IMR-90 (cell line): ENCODE measurements around the gene TNF. TPM values are rescaled to one million over a fixed set of nuclear protein-coding genes. Genes with fewer than 3 reads are reported as not detected.

ENCODE experiments used
- ATAC-seq: fragments of 200-7000 bp; cut with Tn5 transposase; 2 replicates; pipeline ENCODE4 v1.9.1; 2020; ENCODE audit warnings: low read depth, mild to moderate bottlenecking, moderate library complexity
- BruUV-seq: library from RNA; stranded (reverse); fragments of 400-500 nt; replicated peaks from 2 replicates; lab custom pipeline; 2021; lab: Mats Ljungman, UMichigan
- CTCF ChIA-PET: fragments of 300-600 bp; formaldehyde crosslinking; extraction: SDS; loops from one replicate; lab custom pipeline; 2021; ENCODE audit warnings: antibody characterized with exemption; lab: Yijun Ruan, JAX
- POLR2A ChIA-PET: fragments of 300-600 bp; sonication (Branson Sonifier 250); formaldehyde crosslinking; loops from one replicate; lab custom pipeline; 2022; ENCODE audit warnings: antibody characterized with exemption; ENCODE audit not compliant: unreplicated experiment; lab: Charles Lee
- DNase-seq: peaks from one replicate; pipeline ENCODE4 v3.0.0; 2013
- H2AFZ ChIP-seq: replicated peaks from 2 replicates; pipeline ENCODE3; 2013; ENCODE audit warnings: low read length, mild to moderate bottlenecking; ENCODE audit not compliant: poor library complexity
- H2AK5ac ChIP-seq: 2 replicates; pipeline ENCODE4 v1.6.1; 2013; ENCODE audit warnings: low read depth, low read length, inconsistent platforms
- H2AK9ac ChIP-seq: replicated peaks from 2 replicates; pipeline ENCODE3; 2013; ENCODE audit warnings: mild to moderate bottlenecking, low read depth, low read length, moderate library complexity; ENCODE audit not compliant: poor library complexity
- H2BK120ac ChIP-seq: 2 replicates; pipeline ENCODE4 v1.6.1; 2013; ENCODE audit warnings: low read depth, low read length, inconsistent platforms
- H2BK15ac ChIP-seq: 3 replicates; pipeline ENCODE4 v1.6.1; 2013; ENCODE audit warnings: low read depth, low read length, inconsistent platforms
- H2BK20ac ChIP-seq: 2 replicates; pipeline ENCODE4 v1.6.1; 2013; ENCODE audit warnings: low read depth, mild to moderate bottlenecking, inconsistent platforms, low read length, moderate library complexity
- H2BK5ac ChIP-seq: 2 replicates; pipeline ENCODE4 v1.6.1; 2013; ENCODE audit warnings: mild to moderate bottlenecking, low read depth, low read length, inconsistent platforms; ENCODE audit not compliant: poor library complexity, severe bottlenecking
- H3K14ac ChIP-seq: replicated peaks from 2 replicates; pipeline ENCODE4 v1.6.1; 2013; ENCODE audit warnings: low read depth, low read length, inconsistent platforms
- H3K18ac ChIP-seq: 2 replicates; pipeline ENCODE4 v1.6.1; 2013; ENCODE audit warnings: low read depth, low read length, control low read depth
- H3K23ac ChIP-seq: 2 replicates; pipeline ENCODE4 v1.6.1; 2013; ENCODE audit warnings: low read depth, low read length, inconsistent platforms
- H3K27ac ChIP-seq: 2 replicates; pipeline ENCODE4 v1.5.1; 2013; ENCODE audit warnings: mild to moderate bottlenecking, control low read depth, low read length; ENCODE audit not compliant: insufficient read depth
- H3K27me3 ChIP-seq: 2 replicates; pipeline ENCODE4 v1.6.1; 2013; ENCODE audit warnings: low read length; ENCODE audit not compliant: control insufficient read depth, insufficient read depth
- H3K36me3 ChIP-seq: 2 replicates; pipeline ENCODE4 v1.6.1; 2013; ENCODE audit warnings: low read length, mixed read lengths; ENCODE audit not compliant: control insufficient read depth, insufficient read depth
- H3K4ac ChIP-seq: 2 replicates; pipeline ENCODE4 v1.6.1; 2013; ENCODE audit warnings: low read depth, low read length, inconsistent platforms
- H3K4me1 ChIP-seq: 2 replicates; pipeline ENCODE4 v1.6.1; 2013; ENCODE audit warnings: low read length, mixed read lengths; ENCODE audit not compliant: control insufficient read depth, insufficient read depth
- H3K4me2 ChIP-seq: 2 replicates; pipeline ENCODE4 v1.6.1; 2013; ENCODE audit warnings: low read depth, mild to moderate bottlenecking, control low read depth, low read length, moderate library complexity
- H3K4me3 ChIP-seq: 2 replicates; pipeline ENCODE4 v1.5.1; 2013; ENCODE audit warnings: low read depth, mild to moderate bottlenecking, control low read depth, low read length, moderate library complexity; ENCODE audit not compliant: insufficient read depth
- H3K56ac ChIP-seq: 2 replicates; pipeline ENCODE4 v1.6.1; 2013; ENCODE audit warnings: low read length, inconsistent platforms; ENCODE audit not compliant: insufficient read depth; ENCODE audit errors: extremely low read depth
- H3K79me1 ChIP-seq, 2 experiments: 2 replicates each; pipeline ENCODE4 v1.6.1; 2013; ENCODE audit warnings: low read length in 2 of 2, inconsistent platforms in 1 of 2, low read depth in 1 of 2
- H3K9ac ChIP-seq: 2 replicates; pipeline ENCODE4 v1.6.1; 2013; ENCODE audit warnings: low read depth, low read length, control low read depth
- H3K9me1 ChIP-seq: 2 replicates; pipeline ENCODE4 v1.6.1; 2013; ENCODE audit warnings: low read length, inconsistent platforms; ENCODE audit not compliant: insufficient read depth
- H3K9me3 ChIP-seq: 2 replicates; pipeline ENCODE4 v1.6.1; 2013; ENCODE audit warnings: low read length; ENCODE audit not compliant: control insufficient read depth, insufficient read depth
- H4K20me1 ChIP-seq: 2 replicates; pipeline ENCODE4 v1.6.1; 2013; ENCODE audit warnings: low read length, inconsistent platforms; ENCODE audit not compliant: insufficient read depth
- H4K5ac ChIP-seq: 2 replicates; pipeline ENCODE4 v1.6.1; 2013; ENCODE audit warnings: mild to moderate bottlenecking, low read depth, low read length, control low read depth
- H4K8ac ChIP-seq, 2 experiments: 2 replicates each; pipeline ENCODE4 v1.6.1; 2013; ENCODE audit warnings: low read depth in 2 of 2, low read length in 2 of 2, control low read depth in 1 of 2, inconsistent platforms in 1 of 2
- H4K91ac ChIP-seq: 2 replicates; pipeline ENCODE4 v1.6.1; 2013; ENCODE audit warnings: low read depth, low read length, inconsistent platforms; ENCODE audit not compliant: insufficient read depth
- CEBPB ChIP-seq: IDR thresholded peaks from 2 replicates; pipeline ENCODE4 v1.6.1; 2012; ENCODE audit warnings: low read depth, low read length, improper control_type of control experiment
- CHD1 ChIP-seq: IDR thresholded peaks from 2 replicates; pipeline ENCODE4 v1.6.1; 2012; ENCODE audit warnings: low read depth, low read length, improper control_type of control experiment
- FOS ChIP-seq: fragments of 150-350 bp; IDR thresholded peaks from 2 replicates; pipeline ENCODE4 v1.6.1; 2016; ENCODE audit warnings: low read depth, low read length
- MAFK ChIP-seq: IDR thresholded peaks from 2 replicates; pipeline ENCODE4 v1.6.1; 2012; ENCODE audit warnings: low read depth, low read length, improper control_type of control experiment
- MAZ ChIP-seq: IDR thresholded peaks from 2 replicates; pipeline ENCODE4 v1.6.1; 2012; ENCODE audit warnings: low read depth, mild to moderate bottlenecking, low read length, improper control_type of control experiment, moderate library complexity, borderline replicate concordance
- MXI1 ChIP-seq: IDR thresholded peaks from 2 replicates; pipeline ENCODE4 v1.6.1; 2012; ENCODE audit warnings: low read depth, mild to moderate bottlenecking, low read length, moderate library complexity, borderline replicate concordance
- NFE2L2 ChIP-seq: fragments of 150-350 bp; IDR thresholded peaks from 2 replicates; pipeline ENCODE4 v1.6.1; 2016; ENCODE audit warnings: low read depth, mild to moderate bottlenecking, low read length
- POLR2A ChIP-seq: IDR thresholded peaks from 2 replicates; pipeline ENCODE4 v1.6.1; 2012; ENCODE audit warnings: mild to moderate bottlenecking, low read depth, low read length
- RCOR1 ChIP-seq: IDR thresholded peaks from 2 replicates; pipeline ENCODE4 v1.6.1; 2012; ENCODE audit warnings: mild to moderate bottlenecking, low read length, improper control_type of control experiment; ENCODE audit not compliant: insufficient replicate concordance
- RFX5 ChIP-seq: IDR thresholded peaks from 2 replicates; pipeline ENCODE4 v1.8.0; 2012; ENCODE audit warnings: low read depth, mild to moderate bottlenecking, low read length, moderate library complexity
- SMC3 ChIP-seq: fragments of 150-350 bp; IDR thresholded peaks from 2 replicates; pipeline ENCODE4 v1.6.1; 2016; ENCODE audit warnings: low read depth, mild to moderate bottlenecking, antibody characterized with exemption, low read length, moderate library complexity
- WGBS, 2 experiments: methylation state at CpG; one replicate each; pipeline versions ENCODE4 v1.1.5 to v1.1.7; 2013; ENCODE audit warnings: missing lambda C conversion rate in 2 of 2; ENCODE audit not compliant: insufficient read length in 1 of 2; ENCODE audit errors: extremely low coverage in 2 of 2; 5-methylcytosine and 5-hydroxymethylcytosine counted together
- dilution Hi-C: fragments of 300-500 bp; cut with HindIII; formaldehyde crosslinking; loops from one replicate; pipeline ENCODE4 v1.14.3; 2018; ENCODE audit warnings: low sequenced_read_pairs; ENCODE audit not compliant: unreplicated experiment
- in situ Hi-C: fragments of 300-500 bp; cut with MboI; formaldehyde crosslinking; loops from 3 replicates; pipeline ENCODE4 v1.14.3; 2019; ENCODE audit warnings: low sequenced_read_pairs, inconsistent platforms, mixed read lengths
- intact Hi-C: fragments of 100-400 bp; cut with micrococcal nuclease; formaldehyde crosslinking; loops from 2 replicates; pipeline ENCODE4 v1.10.0; 2022
- polyA plus RNA-seq, 3 experiments: library from polyadenylated mRNA; depleted of rRNA; stranded (reverse); fragments of >200 nt; gene quantifications; 2 replicates each; pipeline ENCODE4 v1.2.3, GENCODE V29; 2012; ENCODE audit warnings: low replicate concordance in 1 of 3
- total RNA-seq: library from RNA; depleted of rRNA; stranded (reverse); fragments of >200 nt; gene quantifications from 2 replicates; pipeline ENCODE4 v1.2.3, GENCODE V29; 2012
- TF ChIP-seq, protein P1 (sequence below): conservative IDR thresholded peaks from 2 replicates; pipeline ENCODE4 v1.5.1; 2012; ENCODE audit warnings: mild to moderate bottlenecking, low read depth, low read length, improper control_type of control experiment
- TF ChIP-seq, protein P2 (sequence below): fragments of 150-350 bp; IDR thresholded peaks from 2 replicates; pipeline ENCODE4 v1.6.1; 2017; ENCODE audit warnings: mild to moderate bottlenecking, antibody characterized with exemption, low read length, low read depth
- TF ChIP-seq, protein P3 (sequence below): fragments of 150-350 bp; IDR thresholded peaks from 2 replicates; pipeline ENCODE4 v1.6.1; 2016; ENCODE audit warnings: low read depth, mild to moderate bottlenecking, low read length, moderate library complexity, borderline replicate concordance

The TNF gene
- total and polyA plus RNA-seq, 2 of the 4 experiments (the other 2 are of a cell fraction), result not detected

DNA sequence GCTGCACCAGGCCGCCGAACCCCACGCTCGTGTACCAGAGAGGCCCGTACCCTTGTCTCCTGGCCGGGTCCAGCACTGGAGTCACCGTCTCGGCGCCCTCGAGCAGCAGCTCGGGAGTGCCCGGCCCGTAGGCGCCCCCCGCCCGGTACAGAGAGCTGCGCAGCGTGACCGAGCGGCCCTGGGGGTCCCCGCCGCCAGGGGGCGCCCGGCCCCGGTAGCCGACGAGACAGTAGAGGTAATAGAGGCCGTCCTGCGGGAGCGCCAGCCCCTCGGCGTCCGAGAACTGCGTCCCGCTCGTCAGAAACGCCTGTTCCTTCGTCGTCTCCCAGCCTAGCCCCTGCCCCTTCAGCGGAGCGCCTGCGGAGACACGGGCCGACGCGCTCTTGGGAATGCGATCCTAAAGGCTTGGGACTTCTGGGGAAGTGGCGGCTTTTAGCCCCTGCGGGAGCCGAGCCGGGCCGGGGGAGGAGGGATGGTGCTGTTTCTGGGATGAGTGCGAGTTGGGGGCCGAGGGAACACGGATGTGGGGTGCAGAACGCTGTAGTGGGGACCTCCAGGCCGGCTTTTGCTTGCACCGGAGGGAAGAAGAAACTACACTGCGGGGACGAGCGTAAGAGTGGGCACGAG lies 5.6 kb downstream of the TNF start:
- Histone ChIP-seq H2BK15ac (no peak overlapping the region), H3K79me1 (no peaks in the 10 kb centered on the region), H3K9ac (peak overlapping the region; percentile 77), H3K56ac (peak overlapping the region; percentile 52; the same call in 1 of the 2 replicates), H3K27me3 (peaks cover 12% of the 10 kb centered on the region), H3K18ac (peak overlapping the region; percentile 33; the same call in 1 of the 2 replicates), H3K27ac (peak overlapping the region; percentile 58; the same call in 1 of the 2 replicates), H3K14ac (peak overlapping the region; percentile 95), H2AFZ (peak overlapping the region; percentile 98), H4K8ac (peak overlapping the region; percentile 51 to 93), H4K20me1 (no peaks in the 10 kb centered on the region), H2BK5ac (no peak overlapping the region), H2BK120ac (peak overlapping the region; percentile 59; the same call in 1 of the 2 replicates), H4K91ac (peak overlapping the region; percentile 48; the same call in 1 of the 2 replicates), H3K4me1 (peaks cover 4% of the 10 kb centered on the region; the same call in 1 of the 2 replicates), H3K4me3 (peak overlapping the region; percentile 82), H3K23ac (peak overlapping the region; percentile 86), H3K9me1 (no peaks in the 10 kb centered on the region; the same call in 1 of the 2 replicates), H3K4me2 (peak overlapping the region; percentile 76), H3K36me3 (no peaks in the 10 kb centered on the region), H2AK9ac (peak overlapping the region; percentile 69), H2BK20ac (no peak overlapping the region), H4K5ac (peak overlapping the region; percentile 62), H3K9me3 (no peaks in the 10 kb centered on the region), H3K4ac (peak overlapping the region; percentile 83), H2AK5ac (no peak overlapping the region; the same call in 1 of the 2 replicates)
- dilution Hi-C loops, result no loop called here
- intact Hi-C loops, result loop anchor here (2.0 to 5.0 kb wide), 2 partner anchors 18 to 34 kb away; partner anchors contain the start of genes ATP6V1G2 and NFKBIL1
- in situ Hi-C loops, result no loop called here
- DNase-seq (peak; percentile 71), ATAC-seq (peak; percentile 99)
- 1% methylated on average over 51 of the region's 62 CpGs; no CpG with 5 or more reads in 1 of the 2 experiments for WGBS, 2 experiments
- ChIA-PET POLR2A (interaction anchor here (1.0 kb wide), 1 partner anchor 34 kb away, joined by 3 read pairs; the partner anchor contains the start of gene NFKBIL1), CTCF (interaction anchor here (0.6 to 1.4 kb wide), 9 partner anchors 8 to 31 kb away, joined by 3 to 6 read pairs (median 3); no protein-coding TSS in a partner anchor)
- no TSS peak for BruUV-seq
- TF ChIP-seq FOS (no peak), POLR2A (no peak), CHD1 (no peak), SMC3 (peak; percentile 60), NFE2L2 (no peak), MAFK (no peak), MXI1 (no peak), MAZ (peak; percentile 69; the same call in 1 of the 2 replicates), RCOR1 (no peak), RFX5 (no peak), CEBPB (no peak)
- TF ChIP-seq, protein P1, sequence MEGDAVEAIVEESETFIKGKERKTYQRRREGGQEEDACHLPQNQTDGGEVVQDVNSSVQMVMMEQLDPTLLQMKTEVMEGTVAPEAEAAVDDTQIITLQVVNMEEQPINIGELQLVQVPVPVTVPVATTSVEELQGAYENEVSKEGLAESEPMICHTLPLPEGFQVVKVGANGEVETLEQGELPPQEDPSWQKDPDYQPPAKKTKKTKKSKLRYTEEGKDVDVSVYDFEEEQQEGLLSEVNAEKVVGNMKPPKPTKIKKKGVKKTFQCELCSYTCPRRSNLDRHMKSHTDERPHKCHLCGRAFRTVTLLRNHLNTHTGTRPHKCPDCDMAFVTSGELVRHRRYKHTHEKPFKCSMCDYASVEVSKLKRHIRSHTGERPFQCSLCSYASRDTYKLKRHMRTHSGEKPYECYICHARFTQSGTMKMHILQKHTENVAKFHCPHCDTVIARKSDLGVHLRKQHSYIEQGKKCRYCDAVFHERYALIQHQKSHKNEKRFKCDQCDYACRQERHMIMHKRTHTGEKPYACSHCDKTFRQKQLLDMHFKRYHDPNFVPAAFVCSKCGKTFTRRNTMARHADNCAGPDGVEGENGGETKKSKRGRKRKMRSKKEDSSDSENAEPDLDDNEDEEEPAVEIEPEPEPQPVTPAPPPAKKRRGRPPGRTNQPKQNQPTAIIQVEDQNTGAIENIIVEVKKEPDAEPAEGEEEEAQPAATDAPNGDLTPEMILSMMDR, result peak; percentile 93
- TF ChIP-seq, protein P2, sequence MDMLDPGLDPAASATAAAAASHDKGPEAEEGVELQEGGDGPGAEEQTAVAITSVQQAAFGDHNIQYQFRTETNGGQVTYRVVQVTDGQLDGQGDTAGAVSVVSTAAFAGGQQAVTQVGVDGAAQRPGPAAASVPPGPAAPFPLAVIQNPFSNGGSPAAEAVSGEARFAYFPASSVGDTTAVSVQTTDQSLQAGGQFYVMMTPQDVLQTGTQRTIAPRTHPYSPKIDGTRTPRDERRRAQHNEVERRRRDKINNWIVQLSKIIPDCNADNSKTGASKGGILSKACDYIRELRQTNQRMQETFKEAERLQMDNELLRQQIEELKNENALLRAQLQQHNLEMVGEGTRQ, result no peak
- TF ChIP-seq, protein P3, sequence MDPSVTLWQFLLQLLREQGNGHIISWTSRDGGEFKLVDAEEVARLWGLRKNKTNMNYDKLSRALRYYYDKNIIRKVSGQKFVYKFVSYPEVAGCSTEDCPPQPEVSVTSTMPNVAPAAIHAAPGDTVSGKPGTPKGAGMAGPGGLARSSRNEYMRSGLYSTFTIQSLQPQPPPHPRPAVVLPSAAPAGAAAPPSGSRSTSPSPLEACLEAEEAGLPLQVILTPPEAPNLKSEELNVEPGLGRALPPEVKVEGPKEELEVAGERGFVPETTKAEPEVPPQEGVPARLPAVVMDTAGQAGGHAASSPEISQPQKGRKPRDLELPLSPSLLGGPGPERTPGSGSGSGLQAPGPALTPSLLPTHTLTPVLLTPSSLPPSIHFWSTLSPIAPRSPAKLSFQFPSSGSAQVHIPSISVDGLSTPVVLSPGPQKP, result no peak
